IMR-90 (cell line): ENCODE data around the gene SPATA2L. TPM values are rescaled to one million over a fixed set of nuclear protein-coding genes. Genes with fewer than 3 reads are reported as not detected.

Experiments used
- ATAC-seq: fragments of 200-7000 bp; cut with Tn5 transposase; 2 replicates; pipeline ENCODE4 v1.9.1; 2020; ENCODE audit warnings: low read depth, mild to moderate bottlenecking, moderate library complexity
- BruUV-seq: library from RNA; stranded (reverse); fragments of 400-500 nt; replicated peaks from 2 replicates; lab custom pipeline; 2021; lab: Mats Ljungman, UMichigan
- CTCF ChIA-PET: fragments of 300-600 bp; formaldehyde crosslinking; extraction: SDS; loops from one replicate; lab custom pipeline; 2021; ENCODE audit warnings: antibody characterized with exemption; lab: Yijun Ruan, JAX
- POLR2A ChIA-PET: fragments of 300-600 bp; sonication (Branson Sonifier 250); formaldehyde crosslinking; loops from one replicate; lab custom pipeline; 2022; ENCODE audit warnings: antibody characterized with exemption; ENCODE audit not compliant: unreplicated experiment; lab: Charles Lee
- DNase-seq: peaks from one replicate; pipeline ENCODE4 v3.0.0; 2013
- H2AFZ ChIP-seq: replicated peaks from 2 replicates; pipeline ENCODE3; 2013; ENCODE audit warnings: low read length, mild to moderate bottlenecking; ENCODE audit not compliant: poor library complexity
- H2AK5ac ChIP-seq: 2 replicates; pipeline ENCODE4 v1.6.1; 2013; ENCODE audit warnings: low read depth, low read length, inconsistent platforms
- H2AK9ac ChIP-seq: replicated peaks from 2 replicates; pipeline ENCODE3; 2013; ENCODE audit warnings: mild to moderate bottlenecking, low read depth, low read length, moderate library complexity; ENCODE audit not compliant: poor library complexity
- H2BK120ac ChIP-seq: 2 replicates; pipeline ENCODE4 v1.6.1; 2013; ENCODE audit warnings: low read depth, low read length, inconsistent platforms
- H2BK15ac ChIP-seq: 3 replicates; pipeline ENCODE4 v1.6.1; 2013; ENCODE audit warnings: low read depth, low read length, inconsistent platforms
- H2BK20ac ChIP-seq: 2 replicates; pipeline ENCODE4 v1.6.1; 2013; ENCODE audit warnings: low read depth, mild to moderate bottlenecking, inconsistent platforms, low read length, moderate library complexity
- H2BK5ac ChIP-seq: 2 replicates; pipeline ENCODE4 v1.6.1; 2013; ENCODE audit warnings: mild to moderate bottlenecking, low read depth, low read length, inconsistent platforms; ENCODE audit not compliant: poor library complexity, severe bottlenecking
- H3K14ac ChIP-seq: replicated peaks from 2 replicates; pipeline ENCODE4 v1.6.1; 2013; ENCODE audit warnings: low read depth, low read length, inconsistent platforms
- H3K18ac ChIP-seq: 2 replicates; pipeline ENCODE4 v1.6.1; 2013; ENCODE audit warnings: low read depth, low read length, control low read depth
- H3K23ac ChIP-seq: 2 replicates; pipeline ENCODE4 v1.6.1; 2013; ENCODE audit warnings: low read depth, low read length, inconsistent platforms
- H3K27ac ChIP-seq: 2 replicates; pipeline ENCODE4 v1.5.1; 2013; ENCODE audit warnings: mild to moderate bottlenecking, control low read depth, low read length; ENCODE audit not compliant: insufficient read depth
- H3K27me3 ChIP-seq: 2 replicates; pipeline ENCODE4 v1.6.1; 2013; ENCODE audit warnings: low read length; ENCODE audit not compliant: control insufficient read depth, insufficient read depth
- H3K36me3 ChIP-seq: 2 replicates; pipeline ENCODE4 v1.6.1; 2013; ENCODE audit warnings: low read length, mixed read lengths; ENCODE audit not compliant: control insufficient read depth, insufficient read depth
- H3K4ac ChIP-seq: 2 replicates; pipeline ENCODE4 v1.6.1; 2013; ENCODE audit warnings: low read depth, low read length, inconsistent platforms
- H3K4me1 ChIP-seq: 2 replicates; pipeline ENCODE4 v1.6.1; 2013; ENCODE audit warnings: low read length, mixed read lengths; ENCODE audit not compliant: control insufficient read depth, insufficient read depth
- H3K4me2 ChIP-seq: 2 replicates; pipeline ENCODE4 v1.6.1; 2013; ENCODE audit warnings: low read depth, mild to moderate bottlenecking, control low read depth, low read length, moderate library complexity
- H3K4me3 ChIP-seq: 2 replicates; pipeline ENCODE4 v1.5.1; 2013; ENCODE audit warnings: low read depth, mild to moderate bottlenecking, control low read depth, low read length, moderate library complexity; ENCODE audit not compliant: insufficient read depth
- H3K56ac ChIP-seq: 2 replicates; pipeline ENCODE4 v1.6.1; 2013; ENCODE audit warnings: low read length, inconsistent platforms; ENCODE audit not compliant: insufficient read depth; ENCODE audit errors: extremely low read depth
- H3K79me1 ChIP-seq, 2 experiments: 2 replicates each; pipeline ENCODE4 v1.6.1; 2013; ENCODE audit warnings: low read length in 2 of 2, inconsistent platforms in 1 of 2, low read depth in 1 of 2
- H3K9ac ChIP-seq: 2 replicates; pipeline ENCODE4 v1.6.1; 2013; ENCODE audit warnings: low read depth, low read length, control low read depth
- H3K9me1 ChIP-seq: 2 replicates; pipeline ENCODE4 v1.6.1; 2013; ENCODE audit warnings: low read length, inconsistent platforms; ENCODE audit not compliant: insufficient read depth
- H3K9me3 ChIP-seq: 2 replicates; pipeline ENCODE4 v1.6.1; 2013; ENCODE audit warnings: low read length; ENCODE audit not compliant: control insufficient read depth, insufficient read depth
- H4K20me1 ChIP-seq: 2 replicates; pipeline ENCODE4 v1.6.1; 2013; ENCODE audit warnings: low read length, inconsistent platforms; ENCODE audit not compliant: insufficient read depth
- H4K5ac ChIP-seq: 2 replicates; pipeline ENCODE4 v1.6.1; 2013; ENCODE audit warnings: mild to moderate bottlenecking, low read depth, low read length, control low read depth
- H4K8ac ChIP-seq, 2 experiments: 2 replicates each; pipeline ENCODE4 v1.6.1; 2013; ENCODE audit warnings: low read depth in 2 of 2, low read length in 2 of 2, control low read depth in 1 of 2, inconsistent platforms in 1 of 2
- H4K91ac ChIP-seq: 2 replicates; pipeline ENCODE4 v1.6.1; 2013; ENCODE audit warnings: low read depth, low read length, inconsistent platforms; ENCODE audit not compliant: insufficient read depth
- CHD1 ChIP-seq: IDR thresholded peaks from 2 replicates; pipeline ENCODE4 v1.6.1; 2012; ENCODE audit warnings: low read depth, low read length, improper control_type of control experiment
- MXI1 ChIP-seq: IDR thresholded peaks from 2 replicates; pipeline ENCODE4 v1.6.1; 2012; ENCODE audit warnings: low read depth, mild to moderate bottlenecking, low read length, moderate library complexity, borderline replicate concordance
- POLR2A ChIP-seq: IDR thresholded peaks from 2 replicates; pipeline ENCODE4 v1.6.1; 2012; ENCODE audit warnings: mild to moderate bottlenecking, low read depth, low read length
- RAD21 ChIP-seq: IDR thresholded peaks from 2 replicates; pipeline ENCODE4 v1.6.1; 2012; ENCODE audit warnings: low read length, improper control_type of control experiment
- WGBS, 2 experiments: methylation state at CpG; one replicate each; pipeline versions ENCODE4 v1.1.5 to v1.1.7; 2013; ENCODE audit warnings: missing lambda C conversion rate in 2 of 2; ENCODE audit not compliant: insufficient read length in 1 of 2; ENCODE audit errors: extremely low coverage in 2 of 2; 5-methylcytosine and 5-hydroxymethylcytosine counted together
- dilution Hi-C: fragments of 300-500 bp; cut with HindIII; formaldehyde crosslinking; loops from one replicate; pipeline ENCODE4 v1.14.3; 2018; ENCODE audit warnings: low sequenced_read_pairs; ENCODE audit not compliant: unreplicated experiment
- in situ Hi-C: fragments of 300-500 bp; cut with MboI; formaldehyde crosslinking; loops from 3 replicates; pipeline ENCODE4 v1.14.3; 2019; ENCODE audit warnings: low sequenced_read_pairs, inconsistent platforms, mixed read lengths
- intact Hi-C: fragments of 100-400 bp; cut with micrococcal nuclease; formaldehyde crosslinking; loops from 2 replicates; pipeline ENCODE4 v1.10.0; 2022
- polyA plus RNA-seq, 3 experiments: library from polyadenylated mRNA; depleted of rRNA; stranded (reverse); fragments of >200 nt; gene quantifications; 2 replicates each; pipeline ENCODE4 v1.2.3, GENCODE V29; 2012; ENCODE audit warnings: low replicate concordance in 1 of 3
- total RNA-seq: library from RNA; depleted of rRNA; stranded (reverse); fragments of >200 nt; gene quantifications from 2 replicates; pipeline ENCODE4 v1.2.3, GENCODE V29; 2012
- TF ChIP-seq, protein P1 (sequence below): conservative IDR thresholded peaks from 2 replicates; pipeline ENCODE4 v1.5.1; 2012; ENCODE audit warnings: mild to moderate bottlenecking, low read depth, low read length, improper control_type of control experiment

SPATA2L gene
- total and polyA plus RNA-seq, 2 of the 4 experiments (the other 2 are of a cell fraction), result 4.8 to 6.9 TPM

GRCh38 chr16:89711601-89712273, 10.2 kb upstream of the SPATA2L start:
- dilution Hi-C loops (no loop called here), in situ Hi-C loops (no loop called here), intact Hi-C loops (no loop called here)
- Histone ChIP-seq H3K9ac (peak overlapping the region; percentile 44; the same call in 1 of the 2 replicates), H4K20me1 (no peaks in the 10 kb centered on the region; the same call in 1 of the 2 replicates), H3K4me1 (peaks cover 4% of the 10 kb centered on the region), H3K9me3 (no peaks in the 10 kb centered on the region), H3K23ac (no peak overlapping the region), H3K18ac (no peak overlapping the region), H2BK20ac (no peak overlapping the region), H3K36me3 (peaks cover 19% of the 10 kb centered on the region; the same call in 1 of the 2 replicates), H2BK15ac (no peak overlapping the region), H4K91ac (no peak overlapping the region), H3K4me3 (peak overlapping the region; percentile 45; the same call in 1 of the 2 replicates), H2BK120ac (no peak overlapping the region), H2AK9ac (peak overlapping the region; percentile 80), H2AFZ (peak overlapping the region; percentile 90), H3K4ac (no peak overlapping the region), H3K56ac (no peak overlapping the region), H3K4me2 (peak overlapping the region; percentile 82), H2AK5ac (no peak overlapping the region), H4K8ac (no peak overlapping the region), H2BK5ac (no peak overlapping the region), H3K27ac (no peak overlapping the region; the same call in 1 of the 2 replicates), H3K79me1 (peaks cover 0 to 4% of the 10 kb centered on the region in 2 experiments; a peak in 1 of 4 replicates), H3K14ac (no peak overlapping the region), H3K9me1 (no peaks in the 10 kb centered on the region), H4K5ac (no peak overlapping the region), H3K27me3 (no peaks in the 10 kb centered on the region)
- peak; percentile 46 for TF ChIP-seq POLR2A
- TF ChIP-seq CHD1, result no peak
- no peak for TF ChIP-seq RAD21
- TF ChIP-seq, protein P1, sequence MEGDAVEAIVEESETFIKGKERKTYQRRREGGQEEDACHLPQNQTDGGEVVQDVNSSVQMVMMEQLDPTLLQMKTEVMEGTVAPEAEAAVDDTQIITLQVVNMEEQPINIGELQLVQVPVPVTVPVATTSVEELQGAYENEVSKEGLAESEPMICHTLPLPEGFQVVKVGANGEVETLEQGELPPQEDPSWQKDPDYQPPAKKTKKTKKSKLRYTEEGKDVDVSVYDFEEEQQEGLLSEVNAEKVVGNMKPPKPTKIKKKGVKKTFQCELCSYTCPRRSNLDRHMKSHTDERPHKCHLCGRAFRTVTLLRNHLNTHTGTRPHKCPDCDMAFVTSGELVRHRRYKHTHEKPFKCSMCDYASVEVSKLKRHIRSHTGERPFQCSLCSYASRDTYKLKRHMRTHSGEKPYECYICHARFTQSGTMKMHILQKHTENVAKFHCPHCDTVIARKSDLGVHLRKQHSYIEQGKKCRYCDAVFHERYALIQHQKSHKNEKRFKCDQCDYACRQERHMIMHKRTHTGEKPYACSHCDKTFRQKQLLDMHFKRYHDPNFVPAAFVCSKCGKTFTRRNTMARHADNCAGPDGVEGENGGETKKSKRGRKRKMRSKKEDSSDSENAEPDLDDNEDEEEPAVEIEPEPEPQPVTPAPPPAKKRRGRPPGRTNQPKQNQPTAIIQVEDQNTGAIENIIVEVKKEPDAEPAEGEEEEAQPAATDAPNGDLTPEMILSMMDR, result no peak
- peak; percentile 60; the same call in 1 of the 2 replicates for TF ChIP-seq MXI1
- 4% methylated on average over 22 of the region's 48 CpGs; no CpG with 5 or more reads in 1 of the 2 experiments for WGBS, 2 experiments
- DNase-seq, result peak; percentile 50
- ChIA-PET CTCF (interaction anchor here (1.4 kb wide), 1 partner anchor 149 kb away, joined by 3 read pairs; no protein-coding TSS in a partner anchor), POLR2A (no interaction called here)
- peak; percentile 91 for ATAC-seq
- no TSS peak for BruUV-seq
